ENCODE measurements around the gene ADRB1.

Gene ADRB1

GRCh38 chr10:114061148-114061547 is 17.5 kb downstream of the ADRB1 start:
- TF ChIP-seq, protein P1, sequence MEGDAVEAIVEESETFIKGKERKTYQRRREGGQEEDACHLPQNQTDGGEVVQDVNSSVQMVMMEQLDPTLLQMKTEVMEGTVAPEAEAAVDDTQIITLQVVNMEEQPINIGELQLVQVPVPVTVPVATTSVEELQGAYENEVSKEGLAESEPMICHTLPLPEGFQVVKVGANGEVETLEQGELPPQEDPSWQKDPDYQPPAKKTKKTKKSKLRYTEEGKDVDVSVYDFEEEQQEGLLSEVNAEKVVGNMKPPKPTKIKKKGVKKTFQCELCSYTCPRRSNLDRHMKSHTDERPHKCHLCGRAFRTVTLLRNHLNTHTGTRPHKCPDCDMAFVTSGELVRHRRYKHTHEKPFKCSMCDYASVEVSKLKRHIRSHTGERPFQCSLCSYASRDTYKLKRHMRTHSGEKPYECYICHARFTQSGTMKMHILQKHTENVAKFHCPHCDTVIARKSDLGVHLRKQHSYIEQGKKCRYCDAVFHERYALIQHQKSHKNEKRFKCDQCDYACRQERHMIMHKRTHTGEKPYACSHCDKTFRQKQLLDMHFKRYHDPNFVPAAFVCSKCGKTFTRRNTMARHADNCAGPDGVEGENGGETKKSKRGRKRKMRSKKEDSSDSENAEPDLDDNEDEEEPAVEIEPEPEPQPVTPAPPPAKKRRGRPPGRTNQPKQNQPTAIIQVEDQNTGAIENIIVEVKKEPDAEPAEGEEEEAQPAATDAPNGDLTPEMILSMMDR (IDR thresholded peaks at IDR 0.05; ENCODE audit: extremely low read depth, insufficient read depth, missing control alignments) = no peak
- no peak for DNase-seq (ENCODE audit: low spot score)
- in situ Hi-C loops (cut with MboI; ENCODE audit: low pct_unique_long_range_greater_than_20kb, low sequenced_read_pairs, unreplicated experiment) = no loop called here

DNA sequence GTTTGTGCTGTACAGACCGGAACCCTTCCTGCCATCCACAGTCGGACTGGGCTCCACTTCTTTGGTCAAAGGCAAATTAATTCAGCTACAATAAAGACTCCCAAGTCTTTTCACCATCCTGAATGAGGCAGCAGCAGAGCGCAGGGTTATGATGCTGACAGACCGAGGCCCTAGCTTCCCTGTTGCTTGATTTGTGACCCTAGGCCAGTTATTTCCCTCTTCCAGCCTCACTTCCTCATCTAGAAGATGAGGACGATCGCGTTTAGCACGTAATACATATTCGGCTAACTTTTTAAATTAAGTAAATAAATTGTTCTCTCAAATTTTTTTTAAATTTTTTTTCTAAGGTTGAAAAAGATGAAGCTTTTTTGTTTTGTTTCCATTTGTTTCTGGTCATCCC is 18.1 kb downstream of the ADRB1 start:
- no peak for DNase-seq (ENCODE audit: low spot score)
- TF ChIP-seq, protein P1 (IDR thresholded peaks at IDR 0.05; ENCODE audit: extremely low read depth, insufficient read depth, missing control alignments) = no peak
- in situ Hi-C loops (cut with MboI; ENCODE audit: low pct_unique_long_range_greater_than_20kb, low sequenced_read_pairs, unreplicated experiment) = no loop called here

GRCh38 chr10:114064151-114065048 is 20.7 kb downstream of the ADRB1 start:
- in situ Hi-C loops (cut with MboI; ENCODE audit: low pct_unique_long_range_greater_than_20kb, low sequenced_read_pairs, unreplicated experiment) = no loop called here
- no peak for DNase-seq (ENCODE audit: low spot score)
- TF ChIP-seq, protein P1 (IDR thresholded peaks at IDR 0.05; ENCODE audit: extremely low read depth, insufficient read depth, missing control alignments) = no peak

- in situ Hi-C loops (cut with MboI; ENCODE audit: low pct_unique_long_range_greater_than_20kb, low sequenced_read_pairs, unreplicated experiment) = no loop called here
- TF ChIP-seq, protein P1 (IDR thresholded peaks at IDR 0.05; ENCODE audit: extremely low read depth, insufficient read depth, missing control alignments) = no peak
- DNase-seq (ENCODE audit: low spot score) = no peak
These were observed 21.4 kb downstream of the ADRB1 start for GRCh38 chr10:114065049-114065435.

- in situ Hi-C loops (cut with MboI; ENCODE audit: low pct_unique_long_range_greater_than_20kb, low sequenced_read_pairs, unreplicated experiment) = no loop called here
- TF ChIP-seq, protein P1 (IDR thresholded peaks at IDR 0.05; ENCODE audit: extremely low read depth, insufficient read depth, missing control alignments) = no peak
- no peak for DNase-seq (ENCODE audit: low spot score)
These were observed 24.5 kb downstream of the ADRB1 start for GRCh38 chr10:114068054-114068707.

- no peak for DNase-seq (ENCODE audit: low spot score)
- TF ChIP-seq, protein P1 (IDR thresholded peaks at IDR 0.05; ENCODE audit: extremely low read depth, insufficient read depth, missing control alignments) = no peak
- in situ Hi-C loops (cut with MboI; ENCODE audit: low pct_unique_long_range_greater_than_20kb, low sequenced_read_pairs, unreplicated experiment) = no loop called here
These were observed 27.0 kb downstream of the ADRB1 start for GRCh38 chr10:114070710-114071109.

All from GM13977 (cell line).